HG03520 (cell line): ENCODE measurements around the gene PRKCB.
"Not testable (repeated sequence)": the region's sequence is repeated elsewhere in the genome, so short reads cannot be mapped to it uniquely, and the experiment has no call there.

Experiments
- ATAC-seq: cut with Tn5 transposase; IDR thresholded peaks from one replicate; pipeline ENCODE4 v1.9.1; 2021; ENCODE audit warnings: mild to moderate bottlenecking, moderate library complexity; ENCODE audit not compliant: unreplicated experiment

The PRKCB gene

GRCh38 chr16:23931199-23931598, 95.4 kb downstream of the PRKCB start:
- ATAC-seq = no peak

GRCh38 chr16:23933650-23934049, 97.9 kb downstream of the PRKCB start:
- not testable (repeated sequence) for ATAC-seq

- ATAC-seq = no peak
These were observed 98.9 kb downstream of the PRKCB start for GRCh38 chr16:23934610-23935236.

DNA sequence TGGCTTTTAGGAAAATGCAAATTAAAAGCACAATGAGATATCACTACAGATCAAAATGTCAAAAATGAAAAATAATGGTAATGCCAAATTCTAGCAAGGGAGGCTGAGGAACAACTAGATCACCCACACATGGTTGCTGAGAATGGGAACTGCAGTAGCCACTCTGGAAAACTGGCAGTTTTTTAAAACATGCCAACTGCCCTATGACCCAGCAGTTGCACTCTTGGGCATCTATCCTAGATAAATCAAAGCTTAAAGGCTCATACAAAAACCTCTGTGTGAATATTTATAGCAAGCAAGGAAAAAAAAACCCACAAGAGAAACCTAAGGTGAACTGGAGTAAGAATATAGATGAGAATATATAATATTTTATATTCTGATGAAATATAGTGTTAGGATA, 104.3 kb downstream of the PRKCB start:
- ATAC-seq = no peak

GRCh38 chr16:23941025-23941424, 105.2 kb downstream of the PRKCB start:
- ATAC-seq = no peak

DNA sequence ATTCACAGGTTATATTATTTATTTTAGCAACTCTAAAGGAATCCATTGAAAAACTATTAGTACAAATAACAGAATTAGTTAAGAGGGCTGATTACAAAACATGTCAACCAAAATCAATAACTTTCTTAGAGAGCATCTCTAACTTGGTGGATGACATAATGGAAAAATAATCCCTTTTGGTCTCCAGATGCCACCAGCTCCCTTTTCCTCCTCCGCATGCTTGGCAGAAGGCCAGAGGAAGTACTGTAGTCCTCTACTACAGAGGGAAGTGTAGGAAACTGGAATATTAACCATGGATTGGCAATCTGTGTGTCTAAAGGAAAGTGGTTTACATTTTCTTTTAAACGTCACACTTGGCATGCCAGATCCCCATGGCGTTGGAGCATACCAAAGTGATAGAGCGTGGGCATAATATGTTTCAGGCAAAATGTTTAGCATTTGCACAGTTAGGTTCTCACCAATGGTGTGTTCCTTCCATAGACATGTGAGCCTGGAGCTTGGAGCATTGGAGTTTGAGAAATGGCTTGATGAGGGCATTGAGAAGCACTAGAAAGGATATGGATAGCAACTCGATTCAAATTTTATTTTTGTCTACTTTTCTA, 106.3 kb downstream of the PRKCB start:
- no peak for ATAC-seq

GRCh38 chr16:23943604-23944003, 107.8 kb downstream of the PRKCB start:
- ATAC-seq = no peak

DNA sequence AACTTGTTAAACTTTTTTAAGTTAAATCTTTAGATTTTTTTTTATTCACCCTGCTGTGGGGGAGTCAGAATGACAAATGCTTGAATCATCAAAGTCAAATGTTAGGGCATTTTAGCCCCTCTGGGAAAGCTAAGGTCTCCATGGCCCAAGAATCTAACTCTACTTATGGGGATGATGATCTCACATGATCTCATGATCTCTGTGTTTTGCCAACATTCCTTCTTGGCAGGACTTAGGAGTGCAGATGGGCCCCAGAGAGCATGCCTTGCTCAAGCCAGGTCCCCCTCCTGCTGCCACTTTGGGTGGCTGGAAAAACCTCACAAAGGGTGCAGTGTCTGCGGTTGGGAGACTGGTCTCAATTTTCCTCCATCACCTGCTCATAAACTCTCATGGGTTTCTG, 108.6 kb downstream of the PRKCB start:
- ATAC-seq = no peak

GRCh38 chr16:23945243-23945642, 109.5 kb downstream of the PRKCB start:
- no peak for ATAC-seq

DNA sequence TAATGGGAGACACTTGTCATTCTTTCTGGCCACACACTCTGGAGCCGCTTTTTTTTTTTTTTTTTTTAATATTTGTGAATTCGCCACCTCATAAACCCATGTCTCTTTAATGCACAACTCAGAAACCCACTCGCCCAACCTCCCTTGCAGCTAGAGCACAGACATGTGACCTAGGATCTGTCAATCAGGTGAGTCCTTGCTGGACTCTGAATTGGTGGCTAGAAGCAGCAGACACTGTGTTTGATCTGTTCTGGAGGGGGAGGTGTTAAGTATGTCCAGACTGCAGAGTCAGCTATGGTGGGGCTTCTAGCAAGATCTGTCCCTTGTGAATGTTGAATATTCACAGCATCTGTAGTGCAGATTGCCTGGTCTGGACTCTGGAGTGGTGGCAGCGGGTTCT, 112.1 kb downstream of the PRKCB start:
- ATAC-seq = no peak

DNA sequence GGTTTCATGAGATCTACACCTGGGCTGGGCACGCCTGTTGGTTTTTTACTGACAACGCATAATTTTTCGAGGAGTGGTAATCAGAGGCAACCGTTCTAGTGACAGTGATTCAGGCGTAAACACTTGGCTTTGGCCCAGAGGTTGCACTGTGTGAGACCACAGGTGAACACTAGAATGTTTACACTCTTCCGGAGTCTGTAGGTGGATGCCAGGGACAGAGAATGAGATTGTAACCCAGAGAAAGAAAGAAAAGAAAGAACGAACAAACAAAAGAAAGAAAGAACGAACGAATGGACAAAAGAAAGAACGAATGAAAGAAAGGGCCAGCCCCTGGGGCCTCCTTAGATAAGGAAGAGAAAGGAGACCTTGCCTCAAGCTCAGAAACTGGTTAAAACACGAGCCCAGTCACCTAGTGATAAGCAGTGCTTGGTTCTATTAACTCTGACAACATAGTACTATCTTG, 113.2 kb downstream of the PRKCB start:
- no peak for ATAC-seq

DNA sequence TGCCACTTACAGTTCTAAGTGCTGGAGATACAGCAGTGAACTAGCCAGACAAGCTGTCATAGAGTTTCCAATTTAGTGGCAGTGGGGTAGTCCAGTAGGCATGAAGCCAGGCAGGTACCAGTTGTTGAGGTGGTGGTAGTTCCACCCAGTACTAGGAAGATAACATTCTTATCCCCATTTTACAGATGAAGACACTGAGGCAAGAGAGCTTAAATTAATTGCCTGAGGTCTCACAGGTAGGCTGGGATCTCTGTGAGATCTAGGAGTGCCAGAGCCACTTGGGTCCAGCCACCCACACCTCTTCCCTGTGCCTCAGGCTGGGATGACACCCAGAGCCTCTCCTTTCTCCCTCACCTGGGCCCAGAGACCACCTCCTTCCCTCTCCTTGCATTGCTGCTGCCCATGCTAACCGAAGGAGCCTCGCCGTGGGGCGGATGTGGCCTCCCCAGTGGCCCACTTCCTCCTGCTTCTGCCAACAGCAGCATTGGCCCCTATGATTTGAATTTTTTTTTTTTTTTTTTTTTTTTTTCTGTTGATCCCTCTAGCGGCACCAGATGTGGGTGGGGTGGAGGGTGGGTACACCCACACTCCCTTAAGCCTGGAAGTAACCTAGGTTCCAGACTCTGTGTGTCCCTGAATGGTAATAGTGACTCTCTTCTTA, 114.0 kb downstream of the PRKCB start:
- no peak for ATAC-seq

- no peak for ATAC-seq
These were observed 114.6 kb downstream of the PRKCB start for GRCh38 chr16:23950291-23950894.

- ATAC-seq = no peak
These were observed 115.1 kb downstream of the PRKCB start for GRCh38 chr16:23950898-23951297.

- no peak for ATAC-seq
These were observed 116.6 kb downstream of the PRKCB start for GRCh38 chr16:23952128-23952970.

DNA sequence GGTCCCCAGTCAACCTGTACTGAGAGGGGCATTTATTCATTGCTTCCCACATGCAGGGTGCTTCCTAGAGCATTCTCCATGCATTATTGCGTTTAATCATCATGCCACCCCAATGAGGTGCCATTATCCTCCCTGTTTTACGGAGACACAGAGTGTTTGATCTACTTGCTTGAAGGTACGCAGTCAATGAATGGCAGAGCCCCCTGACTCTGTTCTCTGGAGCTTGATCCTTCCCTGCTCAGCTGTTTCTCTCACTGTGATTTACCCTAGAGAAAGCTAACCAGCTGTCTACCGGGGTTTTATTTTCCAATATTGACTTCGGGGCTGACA, 117.2 kb downstream of the PRKCB start:
- no peak for ATAC-seq

- no peak for ATAC-seq
These were observed 117.7 kb downstream of the PRKCB start for GRCh38 chr16:23953476-23953875.

- ATAC-seq = no peak
These were observed 119.3 kb downstream of the PRKCB start for GRCh38 chr16:23955088-23955487.

DNA sequence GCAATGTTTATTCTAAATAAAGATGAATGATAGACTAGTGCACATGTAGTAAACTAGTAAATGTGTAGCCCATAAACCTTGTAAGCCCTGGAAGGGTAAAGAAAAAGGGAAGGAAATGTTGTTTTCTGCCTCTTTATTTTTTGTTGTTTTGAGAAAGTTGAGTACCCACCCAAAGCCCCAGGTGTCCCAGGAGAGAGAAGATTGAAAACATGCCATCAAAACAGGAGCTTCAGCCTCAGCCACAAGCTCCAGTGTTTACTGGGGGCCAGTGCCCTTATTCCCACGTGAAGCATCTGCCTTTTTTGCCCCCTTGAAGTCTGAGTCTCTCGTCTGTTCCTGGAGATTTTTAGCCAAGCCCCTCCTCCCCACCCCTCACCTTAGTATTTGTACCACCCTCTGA, 121.5 kb downstream of the PRKCB start:
- no peak for ATAC-seq

DNA sequence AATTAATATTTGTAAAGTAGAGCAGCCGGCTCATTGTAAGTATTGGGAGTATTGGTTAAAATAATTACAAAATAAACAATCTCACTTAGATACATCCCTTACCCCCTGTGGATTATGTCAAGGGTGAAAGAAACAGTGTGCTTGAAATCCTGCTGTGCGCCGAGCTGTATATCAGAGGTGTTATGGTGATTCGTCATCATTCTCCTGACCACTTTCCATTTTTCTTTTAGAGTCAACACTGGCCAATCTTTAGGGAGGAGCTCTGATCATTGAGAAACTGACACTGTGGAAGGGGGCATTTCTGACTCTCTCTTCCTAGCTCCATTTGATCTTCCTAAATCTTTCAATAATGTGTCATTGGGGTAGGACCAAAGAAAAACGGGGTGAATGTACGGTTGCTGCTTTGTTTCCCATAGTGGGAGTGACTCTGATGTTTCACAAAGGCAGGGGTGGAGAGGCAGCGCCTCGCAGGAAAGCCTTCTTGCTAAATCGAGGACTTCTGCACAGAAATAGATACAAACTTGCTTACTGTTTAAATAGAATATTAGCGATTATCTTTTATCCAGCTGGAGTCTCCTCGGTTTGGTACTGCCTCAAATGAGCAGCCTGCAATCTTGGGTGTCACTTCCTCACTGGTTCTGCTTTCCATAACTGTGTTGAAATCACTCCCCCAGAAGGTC, 123.4 kb downstream of the PRKCB start:
- no peak for ATAC-seq

GRCh38 chr16:23959752-23960072, 123.9 kb downstream of the PRKCB start:
- no peak for ATAC-seq
